Measurements from ENCODE around the gene AIPL1.

- TF ChIP-seq CTCF (IDR thresholded peaks at IDR 0.05 in 4 of 5, conservative IDR thresholded peaks at IDR 0.05 in 1 of 5) (no peak), POLR2A (IDR thresholded peaks at IDR 0.05) (no peak)
Measured at GRCh38 chr17:6446516-6447100, 11.7 kb upstream of the AIPL1 start.
